GM21367 (cell line): Measurements from ENCODE around the gene UBE2U.

ENCODE experiments used
- ATAC-seq: cut with Tn5 transposase; IDR thresholded peaks from one replicate; pipeline ENCODE4 v1.9.1; 2021; ENCODE audit not compliant: unreplicated experiment

The UBE2U gene

GRCh38 chr1:64203420-64203819 is at the start of gene UBE2U:
Gene UBE2U, plus strand, starts transcription at chr1:64203623. Its CDS starts 428 bp downstream, at chr1:64204051.
- ATAC-seq = no peak

GRCh38 chr1:64155278-64155677 is 48.1 kb upstream of the UBE2U start:
- no peak for ATAC-seq

- ATAC-seq = no peak
Measured at GRCh38 chr1:64161357-64161941, 42.0 kb upstream of the UBE2U start.

GRCh38 chr1:64162151-64162550 is 41.3 kb upstream of the UBE2U start:
- no peak for ATAC-seq

- no peak for ATAC-seq
Measured at GRCh38 chr1:64162804-64163203, 40.6 kb upstream of the UBE2U start.

- ATAC-seq = no peak
Measured at GRCh38 chr1:64163431-64163830, 40.0 kb upstream of the UBE2U start.

- no peak for ATAC-seq
Measured at GRCh38 chr1:64163970-64164369, 39.5 kb upstream of the UBE2U start.

GRCh38 chr1:64166629-64167028 is 36.8 kb upstream of the UBE2U start:
- ATAC-seq = no peak

GRCh38 chr1:64167176-64167575 is 36.2 kb upstream of the UBE2U start:
- no peak for ATAC-seq

GRCh38 chr1:64171246-64171645 is 32.2 kb upstream of the UBE2U start:
- ATAC-seq = no peak

- peak; percentile 61 for ATAC-seq
Measured at GRCh38 chr1:64171797-64172281, 31.6 kb upstream of the UBE2U start.

- ATAC-seq = peak; percentile 46
Measured at GRCh38 chr1:64172458-64172983, 30.9 kb upstream of the UBE2U start.

GRCh38 chr1:64173336-64173940 is 30.0 kb upstream of the UBE2U start:
- no peak for ATAC-seq

GRCh38 chr1:64175639-64176038 is 27.8 kb upstream of the UBE2U start:
- no peak for ATAC-seq

- no peak for ATAC-seq
Measured at GRCh38 chr1:64176659-64177058, 26.8 kb upstream of the UBE2U start.

GRCh38 chr1:64179588-64179987 is 23.8 kb upstream of the UBE2U start:
- no peak for ATAC-seq

GRCh38 chr1:64182207-64182606 is 21.2 kb upstream of the UBE2U start:
- no peak for ATAC-seq

GRCh38 chr1:64183395-64184002 is 19.9 kb upstream of the UBE2U start:
- ATAC-seq = no peak

GRCh38 chr1:64184003-64184440 is 19.4 kb upstream of the UBE2U start:
- no peak for ATAC-seq

- no peak for ATAC-seq
Measured at GRCh38 chr1:64186138-64186897, 17.1 kb upstream of the UBE2U start.

- no peak for ATAC-seq
Measured at GRCh38 chr1:64186898-64187280, 16.5 kb upstream of the UBE2U start.
